Measurements from ENCODE around the gene ARHGEF17. TPM values are rescaled to one million over a fixed set of nuclear protein-coding genes. Genes with fewer than 3 reads are reported as not detected.

Gene ARHGEF17
- total RNA-seq, 1 donor from 2014 or later: 43.3 TPM

DNA sequence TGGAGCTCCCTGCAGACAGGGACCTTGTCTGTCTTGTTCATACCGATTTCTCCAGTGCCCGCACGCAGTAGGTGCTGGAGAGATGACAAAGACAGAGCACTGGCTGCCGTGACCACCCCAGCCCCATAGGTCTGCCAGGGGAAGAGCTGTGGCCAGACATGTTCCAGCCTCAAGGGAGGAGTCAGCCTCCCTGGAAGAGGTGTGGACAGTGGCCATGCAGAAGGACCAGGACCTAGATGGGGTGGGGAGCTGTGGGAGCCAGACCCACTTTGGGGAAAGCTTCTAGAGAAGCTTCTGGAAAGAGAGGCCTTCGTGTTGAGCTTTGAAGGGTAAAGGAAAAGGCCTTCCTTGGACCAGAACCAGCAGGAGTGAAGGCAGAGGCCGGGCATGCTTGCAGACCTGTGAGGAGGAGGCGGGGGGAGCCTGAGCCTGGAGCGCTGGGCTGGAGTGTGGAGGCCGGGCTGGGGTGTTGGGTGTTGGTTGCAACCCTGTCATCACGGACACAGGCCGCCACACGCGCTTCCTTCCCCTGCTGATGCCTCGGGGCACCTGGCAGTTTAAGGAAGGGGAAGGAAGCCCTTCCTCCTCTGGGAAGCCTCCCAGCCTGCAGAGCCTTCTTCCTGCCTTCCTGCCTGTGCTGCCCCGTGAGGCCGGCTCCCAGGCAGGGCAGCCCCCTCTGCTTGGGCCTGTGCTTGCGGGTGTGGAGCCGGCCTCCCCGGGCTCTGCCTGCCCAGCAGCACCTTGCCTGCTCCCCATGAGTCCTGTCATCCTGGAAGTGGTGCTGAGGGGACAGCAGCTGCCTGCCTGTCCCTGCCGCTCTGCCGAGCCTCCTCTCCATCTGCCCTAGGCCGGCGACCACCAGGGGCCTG lies 80.4 kb downstream of the ARHGEF17 start:
- H3K4me1 Mint-ChIP-seq (ENCODE audit: low read depth, unreplicated experiment): peaks cover 27% of the 10 kb centered on the region
- peak; percentile 56 for DNase-seq
- H3K36me3 Mint-ChIP-seq (ENCODE audit: unreplicated experiment): no peaks in the 10 kb centered on the region
- TF ChIP-seq, protein P1, sequence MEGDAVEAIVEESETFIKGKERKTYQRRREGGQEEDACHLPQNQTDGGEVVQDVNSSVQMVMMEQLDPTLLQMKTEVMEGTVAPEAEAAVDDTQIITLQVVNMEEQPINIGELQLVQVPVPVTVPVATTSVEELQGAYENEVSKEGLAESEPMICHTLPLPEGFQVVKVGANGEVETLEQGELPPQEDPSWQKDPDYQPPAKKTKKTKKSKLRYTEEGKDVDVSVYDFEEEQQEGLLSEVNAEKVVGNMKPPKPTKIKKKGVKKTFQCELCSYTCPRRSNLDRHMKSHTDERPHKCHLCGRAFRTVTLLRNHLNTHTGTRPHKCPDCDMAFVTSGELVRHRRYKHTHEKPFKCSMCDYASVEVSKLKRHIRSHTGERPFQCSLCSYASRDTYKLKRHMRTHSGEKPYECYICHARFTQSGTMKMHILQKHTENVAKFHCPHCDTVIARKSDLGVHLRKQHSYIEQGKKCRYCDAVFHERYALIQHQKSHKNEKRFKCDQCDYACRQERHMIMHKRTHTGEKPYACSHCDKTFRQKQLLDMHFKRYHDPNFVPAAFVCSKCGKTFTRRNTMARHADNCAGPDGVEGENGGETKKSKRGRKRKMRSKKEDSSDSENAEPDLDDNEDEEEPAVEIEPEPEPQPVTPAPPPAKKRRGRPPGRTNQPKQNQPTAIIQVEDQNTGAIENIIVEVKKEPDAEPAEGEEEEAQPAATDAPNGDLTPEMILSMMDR (IDR thresholded peaks at IDR 0.05; ENCODE audit: partially characterized antibody, unreplicated experiment): no peak
- H3K27ac Mint-ChIP-seq (ENCODE audit: unreplicated experiment): peak overlapping the region; percentile 84
- peaks cover 11% of the 10 kb centered on the region for H3K27me3 Mint-ChIP-seq (ENCODE audit: unreplicated experiment)
- H3K9me3 Mint-ChIP-seq (ENCODE audit: unreplicated experiment): peaks cover 7% of the 10 kb centered on the region
- no peak overlapping the region for H3K4me3 Mint-ChIP-seq (ENCODE audit: unreplicated experiment)

DNA sequence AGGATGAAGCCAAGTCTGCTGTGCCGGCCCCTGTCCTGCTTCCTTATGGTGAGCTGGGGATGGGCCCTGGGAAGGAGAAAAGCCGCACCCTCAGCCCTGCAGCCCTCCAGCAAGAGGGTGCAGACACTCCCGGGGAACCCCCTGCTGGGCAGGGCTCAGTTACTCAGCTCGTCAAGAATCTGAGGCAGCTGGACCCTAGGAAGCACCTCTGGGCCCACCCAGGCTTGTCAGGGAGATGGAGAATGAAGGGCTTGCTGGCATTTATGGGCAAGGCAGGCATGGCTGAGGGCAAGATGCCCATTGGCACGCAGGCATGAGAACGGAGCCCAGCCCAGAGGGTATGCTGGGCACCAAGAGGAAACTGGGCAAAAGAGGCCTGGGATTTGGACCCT lies 81.1 kb downstream of the ARHGEF17 start:
- H3K27me3 Mint-ChIP-seq (ENCODE audit: unreplicated experiment): peaks cover 11% of the 10 kb centered on the region
- H3K36me3 Mint-ChIP-seq (ENCODE audit: unreplicated experiment): no peaks in the 10 kb centered on the region
- H3K4me1 Mint-ChIP-seq (ENCODE audit: low read depth, unreplicated experiment): peaks cover 24% of the 10 kb centered on the region
- DNase-seq: no peak
- H3K4me3 Mint-ChIP-seq (ENCODE audit: unreplicated experiment): no peak overlapping the region
- peak overlapping the region; percentile 62 for H3K27ac Mint-ChIP-seq (ENCODE audit: unreplicated experiment)
- H3K9me3 Mint-ChIP-seq (ENCODE audit: unreplicated experiment): peaks cover 7% of the 10 kb centered on the region
- TF ChIP-seq, protein P1 (IDR thresholded peaks at IDR 0.05; ENCODE audit: partially characterized antibody, unreplicated experiment): no peak

DNA sequence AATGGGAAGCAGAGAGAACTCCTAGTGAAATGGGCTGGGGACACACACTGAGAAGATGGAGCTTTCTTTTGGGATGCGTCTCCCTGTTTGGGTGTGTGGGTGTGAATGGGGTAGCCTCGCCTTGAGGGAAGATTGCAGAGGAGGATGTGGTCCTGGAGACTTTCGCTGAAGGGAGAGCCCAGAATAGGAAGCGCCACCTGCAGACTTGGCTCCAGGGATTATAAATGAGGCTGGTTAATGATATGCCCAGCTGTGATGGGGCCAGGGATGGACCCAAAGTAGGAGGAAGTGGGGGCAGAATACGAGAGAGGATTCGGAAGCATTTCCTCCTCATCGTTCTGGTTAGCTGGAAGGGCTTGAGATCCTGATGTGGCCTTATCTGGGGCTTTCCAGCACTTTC lies 81.8 kb downstream of the ARHGEF17 start:
- H3K27ac Mint-ChIP-seq (ENCODE audit: unreplicated experiment): peak overlapping the region; percentile 29
- peaks cover 11% of the 10 kb centered on the region for H3K27me3 Mint-ChIP-seq (ENCODE audit: unreplicated experiment)
- peaks cover 7% of the 10 kb centered on the region for H3K9me3 Mint-ChIP-seq (ENCODE audit: unreplicated experiment)
- H3K4me1 Mint-ChIP-seq (ENCODE audit: low read depth, unreplicated experiment): peaks cover 23% of the 10 kb centered on the region
- TF ChIP-seq, protein P1 (IDR thresholded peaks at IDR 0.05; ENCODE audit: partially characterized antibody, unreplicated experiment): no peak
- H3K36me3 Mint-ChIP-seq (ENCODE audit: unreplicated experiment): no peaks in the 10 kb centered on the region
- H3K4me3 Mint-ChIP-seq (ENCODE audit: unreplicated experiment): no peak overlapping the region
- no peak for DNase-seq

DNA sequence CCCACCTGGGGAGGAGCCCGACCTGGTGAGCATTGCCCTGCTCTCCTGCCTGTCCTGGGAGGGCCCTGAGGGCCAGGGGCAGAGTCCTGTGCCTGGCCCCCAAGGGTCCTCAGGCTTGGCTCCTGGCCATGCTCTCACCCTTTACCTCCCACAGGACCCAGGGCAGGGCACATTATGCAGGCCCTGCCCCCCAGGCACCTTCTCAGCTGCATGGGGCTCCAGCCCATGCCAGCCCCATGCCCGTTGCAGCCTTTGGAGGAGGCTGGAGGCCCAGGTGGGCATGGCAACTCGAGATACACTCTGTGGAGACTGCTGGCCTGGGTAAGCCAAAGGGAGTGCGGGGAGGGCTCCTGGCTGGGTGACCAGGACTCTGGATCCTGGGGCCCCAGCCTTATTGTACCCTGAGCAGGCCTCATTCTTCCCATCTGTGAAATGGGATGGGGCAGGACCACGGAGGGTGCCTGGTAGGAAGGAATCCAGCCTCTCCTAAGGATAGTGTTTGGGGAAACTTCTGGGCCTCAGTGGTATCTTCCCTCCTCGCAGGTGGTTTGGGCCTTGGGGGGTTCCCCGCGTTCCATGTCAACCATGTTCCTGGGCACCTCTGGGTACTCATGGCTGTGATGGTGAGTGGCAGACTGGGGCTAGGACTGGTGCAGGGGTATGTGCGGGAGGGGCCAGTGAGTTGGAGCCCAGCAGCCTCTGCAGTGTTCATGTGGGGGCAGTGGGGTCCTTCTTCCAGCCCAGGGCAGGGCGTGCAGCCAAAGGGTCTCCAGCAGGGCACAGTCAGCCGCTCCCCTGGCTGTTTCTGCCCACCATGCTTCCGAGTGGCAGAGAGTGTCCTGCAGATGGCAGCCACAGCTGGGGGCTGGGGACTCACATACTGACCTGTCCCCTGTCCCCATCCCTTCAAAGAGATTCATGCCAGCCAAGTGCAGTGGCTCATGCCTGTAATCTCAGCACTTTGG lies 82.8 kb downstream of the ARHGEF17 start:
- H3K27ac Mint-ChIP-seq (ENCODE audit: unreplicated experiment): no peak overlapping the region
- H3K4me3 Mint-ChIP-seq (ENCODE audit: unreplicated experiment): no peak overlapping the region
- H3K36me3 Mint-ChIP-seq (ENCODE audit: unreplicated experiment): no peaks in the 10 kb centered on the region
- peaks cover 7% of the 10 kb centered on the region for H3K9me3 Mint-ChIP-seq (ENCODE audit: unreplicated experiment)
- TF ChIP-seq, protein P1 (IDR thresholded peaks at IDR 0.05; ENCODE audit: partially characterized antibody, unreplicated experiment): no peak
- no peak for DNase-seq
- peaks cover 25% of the 10 kb centered on the region for H3K4me1 Mint-ChIP-seq (ENCODE audit: low read depth, unreplicated experiment)
- H3K27me3 Mint-ChIP-seq (ENCODE audit: unreplicated experiment): peaks cover 11% of the 10 kb centered on the region

Measured in glutamatergic neuron (in vitro differentiated cells).